K562 (cell line): Measurements from ENCODE around the gene C6orf15. TPM values are rescaled to one million over a fixed set of nuclear protein-coding genes. Genes with fewer than 3 reads are reported as not detected.

ENCODE experiments used
- ATAC-seq: fragments of 200-7000 bp; cut with Tn5 transposase; 3 replicates; pipeline ENCODE4 v1.9.1; 2020; ENCODE audit warnings: moderate library complexity
- BruUV-seq: library from RNA; stranded (reverse); fragments of 400-500 nt; replicated peaks from 2 replicates; lab custom pipeline; 2021; lab: Mats Ljungman, UMichigan
- CTCF ChIA-PET: fragments of 300-600 bp; formaldehyde crosslinking; extraction: SDS; loops from one replicate; lab custom pipeline; 2021; ENCODE audit warnings: low intra/inter-chr PET ratio; lab: Yijun Ruan, JAX
- POLR2A ChIA-PET: fragments of 300-600, 350-650 bp; sonication (Branson Sonifier 250); formaldehyde crosslinking; extraction: SDS; loops from one replicate; lab custom pipeline; 2021; ENCODE audit warnings: antibody characterized with exemption, inconsistent platforms; lab: Yijun Ruan, JAX
- DNase-seq, 4 experiments: peaks; one replicate each; pipeline versions ENCODE4 v3.0.0 to v3.0.0-alpha.2; 2011 to 2018; ENCODE audit warnings: low spot score in 3 of 4, mixed read lengths in 3 of 4; ENCODE audit errors: extremely low read depth in 1 of 4
- FAIRE-seq: peaks from 2 replicates; lab custom pipeline; 2011; peaks lifted over from hg19 to GRCh38; lab: Jason Lieb, UNC
- H2AFZ ChIP-seq: 2 replicates; pipeline ENCODE4 v1.6.0; 2011; ENCODE audit warnings: low read depth, low read length, control low read depth, inconsistent platforms
- H3K27ac ChIP-seq: fragments of 200-600 bp; 3 replicates; pipeline ENCODE4 v1.8.0; 2011; ENCODE audit warnings: low read depth, mild to moderate bottlenecking, control low read depth, inconsistent platforms, low read length, moderate library complexity, mixed read lengths; ENCODE audit errors: extremely low read depth
- H3K27me3 ChIP-seq, 2 experiments: fragments of 300-600 bp in 1 of 2; 2 replicates in 1 of 2; 3 replicates in 1 of 2; pipeline versions ENCODE4 v1.6.0 to v1.8.0; 2011; ENCODE audit warnings: inconsistent platforms in 2 of 2, low read length in 2 of 2, mild to moderate bottlenecking in 1 of 2, mixed read lengths in 1 of 2, moderate library complexity in 1 of 2; ENCODE audit not compliant: control insufficient read depth in 2 of 2, insufficient read depth in 2 of 2
- H3K36me3 ChIP-seq: fragments of 300-600 bp; 3 replicates; pipeline ENCODE4 v1.8.0; 2011; ENCODE audit warnings: mild to moderate bottlenecking, low read length, inconsistent platforms; ENCODE audit not compliant: control insufficient read depth, insufficient read depth
- H3K4me1 ChIP-seq, 2 experiments: fragments of 200-600 bp in 1 of 2; replicated peaks in 1 of 2; 2 replicates in 1 of 2; 3 replicates in 1 of 2; pipeline versions ENCODE4 v1.5.1 to v1.8.0; 2011; ENCODE audit warnings: inconsistent platforms in 2 of 2, low read length in 2 of 2, mild to moderate bottlenecking in 1 of 2, mixed read lengths in 1 of 2, moderate library complexity in 1 of 2; ENCODE audit not compliant: control insufficient read depth in 2 of 2, insufficient read depth in 2 of 2
- H3K4me2 ChIP-seq: 2 replicates; pipeline ENCODE4 v1.6.1; 2011; ENCODE audit warnings: low read length, control low read depth, inconsistent platforms, mixed read lengths; ENCODE audit not compliant: insufficient read depth
- H3K4me3 ChIP-seq: fragments of 200-600 bp; sonication (generic), shearing (Covaris generic); 2 replicates; pipeline ENCODE4 v1.5.1; 2016; ENCODE audit warnings: control low read depth, inconsistent platforms
- H3K79me2 ChIP-seq: fragments of 200-600 bp; 3 replicates; pipeline ENCODE4 v1.8.0; 2011; ENCODE audit warnings: low read length, inconsistent platforms; ENCODE audit not compliant: control insufficient read depth, insufficient read depth
- H3K9ac ChIP-seq, 2 experiments: 2 replicates each; pipeline versions ENCODE4 v1.6.0 to v1.6.1; 2011; ENCODE audit warnings: low read depth in 2 of 2, low read length in 2 of 2, control low read depth in 1 of 2, inconsistent platforms in 1 of 2, mild to moderate bottlenecking in 1 of 2, mixed read lengths in 1 of 2; ENCODE audit not compliant: insufficient read depth in 1 of 2
- H3K9me1 ChIP-seq: one replicate; pipeline ENCODE4 v1.6.0; 2011; ENCODE audit warnings: inconsistent platforms, mild to moderate bottlenecking, low read length, moderate library complexity; ENCODE audit not compliant: control insufficient read depth, insufficient read depth
- H3K9me3 ChIP-seq: replicated peaks from 2 replicates; pipeline ENCODE4 v1.5.1; 2011; ENCODE audit warnings: low read depth, low read length, inconsistent platforms; ENCODE audit not compliant: control insufficient read depth, insufficient read depth
- H4K20me1 ChIP-seq: replicated peaks from 2 replicates; pipeline ENCODE4 v1.6.1; 2011; ENCODE audit warnings: low read length, inconsistent platforms, mixed read lengths; ENCODE audit not compliant: control insufficient read depth, insufficient read depth
- BRD4 ChIP-seq: fragments of 200-600 bp; sonication (generic); IDR thresholded peaks from 2 replicates; pipeline ENCODE4 v1.6.1; 2017; ENCODE audit warnings: inconsistent platforms
- DNMT1 ChIP-seq: fragments of 450-650 bp; IDR thresholded peaks from 2 replicates; pipeline ENCODE4 v1.6.1; 2016; ENCODE audit warnings: antibody characterized with exemption, mild to moderate bottlenecking
- SUPT5H ChIP-seq: fragments of 450-650 bp; IDR thresholded peaks from 2 replicates; pipeline ENCODE4 v1.6.1; 2016
- ZNF445 ChIP-seq: fragments of 250-450 bp; sonication (Bioruptor Pico); IDR thresholded peaks from 2 replicates; pipeline ENCODE4 v1.4.0; 2020; ENCODE audit warnings: low read depth, mild to moderate bottlenecking, moderate library complexity
- ZNF77 ChIP-seq: fragments of 250-450 bp; sonication (Bioruptor Pico); IDR thresholded peaks from 2 replicates; pipeline ENCODE4 v1.5.0; 2020
- ZNF830 ChIP-seq: fragments of 250-450 bp; sonication (Bioruptor Pico); IDR thresholded peaks from 2 replicates; pipeline ENCODE4 v1.5.0; 2021; ENCODE audit warnings: mild to moderate bottlenecking
- WGBS: fragments of 100-300 bp; shearing (Covaris generic); methylation state at CpG from one replicate; pipeline ENCODE4 v1.1.6; 2016; ENCODE audit warnings: low coverage, mixed read lengths; ENCODE audit not compliant: insufficient coverage; ENCODE audit errors: missing lambda C conversion rate; 5-methylcytosine and 5-hydroxymethylcytosine counted together
- in situ Hi-C: fragments of 300-500 bp; cut with MboI; formaldehyde crosslinking; loops from 4 replicates; pipeline ENCODE4 v1.15.0; 2018; ENCODE audit warnings: inconsistent platforms, mixed read lengths
- intact Hi-C: fragments of 100-400 bp; cut with micrococcal nuclease; formaldehyde crosslinking; loops from 2 replicates; pipeline ENCODE4 v1.14.2; 2022
- polyA plus RNA-seq, 8 experiments: library from polyadenylated mRNA; depleted of rRNA in 4 of 8; stranded (reverse) in 5 of 8; unstranded in 3 of 8; fragments of >200 nt; fragmentation: Nextera tagmentation in 2 of 8; fragmentation: Illumina TruSeq in 1 of 8; extraction: Ambion mirVana in 2 of 8; extraction: Trizol in 1 of 8; gene quantifications; 2 replicates each; pipeline versions ENCODE4 v1.2.1 to v1.2.3, GENCODE V29; 2011 to 2014; ENCODE audit warnings: inconsistent platforms in 1 of 8, missing spikeins in 1 of 8
- total RNA-seq, 7 experiments: library from RNA; depleted of rRNA in 6 of 7; stranded (reverse); fragments of >200 nt in 6 of 7; fragmentation: Illumina TruSeq in 2 of 7; extraction: Trizol in 2 of 7; gene quantifications; 2 replicates each; pipeline versions ENCODE4 v1.2.1 to v1.2.3, GENCODE V29; 2011 to 2021; ENCODE audit warnings: low replicate concordance in 1 of 7
- TF ChIP-seq, protein P1 (sequence below): fragments of 250-450 bp; sonication (Bioruptor Pico); IDR thresholded peaks from 2 replicates; pipeline ENCODE4 v1.4.0; 2020; ENCODE audit warnings: mild to moderate bottlenecking, moderate library complexity
- TF ChIP-seq, protein P2 (sequence below): fragments of 250-450 bp; sonication (Bioruptor Pico); IDR thresholded peaks from 2 replicates; pipeline ENCODE4 v1.4.0; 2020; ENCODE audit warnings: mild to moderate bottlenecking, moderate library complexity

Gene C6orf15
- total and polyA plus RNA-seq, 9 of the 15 experiments (the other 6 are each of a cell fraction or from before 2014, with no cell fraction given): not detected

DNA sequence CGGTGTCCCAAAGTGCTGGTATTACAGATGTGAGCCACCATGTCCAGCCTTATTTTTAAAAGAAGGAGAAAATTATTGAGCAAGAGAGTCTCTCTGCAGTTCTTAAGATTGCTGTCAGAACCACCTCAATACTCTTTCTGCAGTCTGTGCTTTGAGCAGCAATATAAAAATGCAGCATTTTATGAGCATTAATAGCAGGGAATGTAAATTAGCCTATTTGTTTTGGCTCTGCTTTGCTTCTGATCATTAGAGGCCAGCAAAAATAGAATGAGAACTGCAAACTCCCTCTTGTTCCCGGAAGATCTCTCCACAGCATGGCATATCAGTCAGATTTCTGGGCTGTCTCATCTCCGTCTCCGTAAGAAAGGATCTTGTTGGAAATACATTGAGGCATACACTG, 35.8 kb downstream of the C6orf15 start:
- POLR2A ChIA-PET: no interaction called here
- no peak for FAIRE-seq
- in situ Hi-C loops: loop anchor here (5.0 kb wide), 3 partner anchors 159 to 334 kb away; partner anchors contain the start of genes FLOT1 and IER3

More for the DNA sequence above, 35.8 kb downstream of the C6orf15 start:
- H3K79me2 ChIP-seq: no peaks in the 10 kb centered on the region
- no peak overlapping the region for H3K27ac ChIP-seq
- intact Hi-C loops: no loop called here
- H3K4me1 ChIP-seq: peaks cover 0 to 7% of the 10 kb centered on the region in 2 experiments; a peak in 2 of 5 replicates
- no peak overlapping the region for H3K4me3 ChIP-seq
- DNase-seq: no peak
- BruUV-seq: no TSS peak
- 48% methylated on average over 4 of the region's 4 CpGs for WGBS
- H4K20me1 ChIP-seq: no peaks in the 10 kb centered on the region
- H3K9ac ChIP-seq: no peak overlapping the region
- H3K9me3 ChIP-seq: no peaks in the 10 kb centered on the region
- CTCF ChIA-PET: no interaction called here
- H3K4me2 ChIP-seq: no peak overlapping the region
- H3K36me3 ChIP-seq: no peaks in the 10 kb centered on the region
- H3K27me3 ChIP-seq: no peaks in the 10 kb centered on the region
- TF ChIP-seq, protein P1, sequence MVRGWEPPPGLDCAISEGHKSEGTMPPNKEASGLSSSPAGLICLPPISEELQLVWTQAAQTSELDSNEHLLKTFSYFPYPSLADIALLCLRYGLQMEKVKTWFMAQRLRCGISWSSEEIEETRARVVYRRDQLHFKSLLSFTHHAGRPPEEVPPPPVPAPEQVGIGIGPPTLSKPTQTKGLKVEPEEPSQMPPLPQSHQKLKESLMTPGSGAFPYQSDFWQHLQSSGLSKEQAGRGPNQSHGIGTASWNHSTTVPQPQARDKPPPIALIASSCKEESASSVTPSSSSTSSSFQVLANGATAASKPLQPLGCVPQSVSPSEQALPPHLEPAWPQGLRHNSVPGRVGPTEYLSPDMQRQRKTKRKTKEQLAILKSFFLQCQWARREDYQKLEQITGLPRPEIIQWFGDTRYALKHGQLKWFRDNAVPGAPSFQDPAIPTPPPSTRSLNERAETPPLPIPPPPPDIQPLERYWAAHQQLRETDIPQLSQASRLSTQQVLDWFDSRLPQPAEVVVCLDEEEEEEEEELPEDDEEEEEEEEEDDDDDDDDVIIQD (CRISPR knock-in tag): no peak
- TF ChIP-seq DNMT1: no peak
- TF ChIP-seq ZNF445 (CRISPR knock-in tag): no peak
- TF ChIP-seq, protein P2, sequence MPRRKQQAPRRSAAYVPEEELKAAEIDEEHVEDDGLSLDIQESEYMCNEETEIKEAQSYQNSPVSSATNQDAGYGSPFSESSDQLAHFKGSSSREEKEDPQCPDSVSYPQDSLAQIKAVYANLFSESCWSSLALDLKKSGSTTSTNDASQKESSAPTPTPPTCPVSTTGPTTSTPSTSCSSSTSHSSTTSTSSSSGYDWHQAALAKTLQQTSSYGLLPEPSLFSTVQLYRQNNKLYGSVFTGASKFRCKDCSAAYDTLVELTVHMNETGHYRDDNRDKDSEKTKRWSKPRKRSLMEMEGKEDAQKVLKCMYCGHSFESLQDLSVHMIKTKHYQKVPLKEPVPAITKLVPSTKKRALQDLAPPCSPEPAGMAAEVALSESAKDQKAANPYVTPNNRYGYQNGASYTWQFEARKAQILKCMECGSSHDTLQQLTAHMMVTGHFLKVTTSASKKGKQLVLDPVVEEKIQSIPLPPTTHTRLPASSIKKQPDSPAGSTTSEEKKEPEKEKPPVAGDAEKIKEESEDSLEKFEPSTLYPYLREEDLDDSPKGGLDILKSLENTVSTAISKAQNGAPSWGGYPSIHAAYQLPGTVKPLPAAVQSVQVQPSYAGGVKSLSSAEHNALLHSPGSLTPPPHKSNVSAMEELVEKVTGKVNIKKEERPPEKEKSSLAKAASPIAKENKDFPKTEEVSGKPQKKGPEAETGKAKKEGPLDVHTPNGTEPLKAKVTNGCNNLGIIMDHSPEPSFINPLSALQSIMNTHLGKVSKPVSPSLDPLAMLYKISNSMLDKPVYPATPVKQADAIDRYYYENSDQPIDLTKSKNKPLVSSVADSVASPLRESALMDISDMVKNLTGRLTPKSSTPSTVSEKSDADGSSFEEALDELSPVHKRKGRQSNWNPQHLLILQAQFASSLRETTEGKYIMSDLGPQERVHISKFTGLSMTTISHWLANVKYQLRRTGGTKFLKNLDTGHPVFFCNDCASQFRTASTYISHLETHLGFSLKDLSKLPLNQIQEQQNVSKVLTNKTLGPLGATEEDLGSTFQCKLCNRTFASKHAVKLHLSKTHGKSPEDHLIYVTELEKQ (CRISPR knock-in tag): no peak
- no peak for TF ChIP-seq ZNF77 (CRISPR knock-in tag)
- no peak for TF ChIP-seq SUPT5H
- no peak for TF ChIP-seq BRD4
- no peak for TF ChIP-seq ZNF830 (CRISPR knock-in tag)
- H2AFZ ChIP-seq: no peak overlapping the region
- no peak for ATAC-seq
- no peaks in the 10 kb centered on the region for H3K9me1 ChIP-seq
